Ectodermal cell (in vitro differentiated cells): Measurements from ENCODE around the gene JPH3.
A peak's percentile ranks its signal among the peaks of the same experiment; 100 is the strongest.

Source experiments
- H3K27ac ChIP-seq: 2 replicates; pipeline ENCODE4 v1.7.0; 2013; ENCODE audit warnings: mild to moderate bottlenecking, low read depth, low read length; ENCODE audit not compliant: insufficient read depth, poor library complexity, severe bottlenecking
- H3K27me3 ChIP-seq: 2 replicates; pipeline ENCODE4 v1.7.0; 2013; ENCODE audit warnings: mild to moderate bottlenecking, low read length; ENCODE audit not compliant: insufficient read depth, control insufficient read depth, poor library complexity, severe bottlenecking
- H3K36me3 ChIP-seq: one replicate; pipeline ENCODE4 v1.7.0; 2013; ENCODE audit warnings: low read length; ENCODE audit not compliant: control insufficient read depth, insufficient read depth
- H3K4me1 ChIP-seq: one replicate; pipeline ENCODE4 v1.7.0; 2013; ENCODE audit warnings: low read length; ENCODE audit not compliant: control insufficient read depth, insufficient read depth
- H3K4me3 ChIP-seq: 2 replicates; pipeline ENCODE4 v1.7.0; 2013; ENCODE audit warnings: low read depth, low read length, control low read depth; ENCODE audit not compliant: insufficient read depth
- H3K9me3 ChIP-seq: 2 replicates; pipeline ENCODE4 v1.7.0; 2013; ENCODE audit warnings: mild to moderate bottlenecking, low read length, moderate library complexity; ENCODE audit not compliant: control insufficient read depth
- WGBS, 2 experiments: methylation state at CpG; one replicate each; pipeline ENCODE4 v1.1.7; 2013; ENCODE audit warnings: missing lambda C conversion rate in 2 of 2; 5-methylcytosine and 5-hydroxymethylcytosine counted together

Gene JPH3

GRCh38 chr16:87701505-87701921 is 99.2 kb downstream of the JPH3 start:
- no peak overlapping the region for H3K27ac ChIP-seq
- no peaks in the 10 kb centered on the region for H3K9me3 ChIP-seq
- H3K4me1 ChIP-seq = peaks cover 20% of the 10 kb centered on the region
- H3K27me3 ChIP-seq = no peaks in the 10 kb centered on the region
- no peaks in the 10 kb centered on the region for H3K36me3 ChIP-seq
- H3K4me3 ChIP-seq = no peak overlapping the region
- 92 to 93% methylated on average over 23 of the region's 23 CpGs for WGBS, 2 experiments

- Histone ChIP-seq H3K27ac (no peak overlapping the region), H3K36me3 (no peaks in the 10 kb centered on the region), H3K4me3 (no peak overlapping the region), H3K4me1 (peaks cover 25% of the 10 kb centered on the region), H3K9me3 (no peaks in the 10 kb centered on the region), H3K27me3 (no peaks in the 10 kb centered on the region)
- WGBS, 2 experiments = 77% methylated on average over 19 of the region's 19 CpGs
Measured at GRCh38 chr16:87702325-87702811, 100.1 kb downstream of the JPH3 start.

- H3K4me3 ChIP-seq = no peak overlapping the region
- H3K36me3 ChIP-seq = no peaks in the 10 kb centered on the region
- no peaks in the 10 kb centered on the region for H3K9me3 ChIP-seq
- no peak overlapping the region for H3K27ac ChIP-seq
- peaks cover 25% of the 10 kb centered on the region for H3K4me1 ChIP-seq
- WGBS, 2 experiments = 94 to 97% methylated on average over 26 of the region's 26 CpGs
- H3K27me3 ChIP-seq = no peaks in the 10 kb centered on the region
Measured at GRCh38 chr16:87703071-87703470, 100.8 kb downstream of the JPH3 start.

GRCh38 chr16:87703835-87704375 is 101.6 kb downstream of the JPH3 start:
- Histone ChIP-seq H3K4me3 (no peak overlapping the region), H3K4me1 (peaks cover 25% of the 10 kb centered on the region), H3K27me3 (no peaks in the 10 kb centered on the region), H3K9me3 (no peaks in the 10 kb centered on the region), H3K27ac (no peak overlapping the region), H3K36me3 (no peaks in the 10 kb centered on the region)
- WGBS, 2 experiments = 90 to 93% methylated on average over 29 of the region's 29 CpGs

GRCh38 chr16:87704754-87705353 is 102.5 kb downstream of the JPH3 start:
- no peak overlapping the region for H3K27ac ChIP-seq
- 89 to 90% methylated on average over 34 of the region's 34 CpGs for WGBS, 2 experiments

GRCh38 chr16:87705771-87706277 is 103.5 kb downstream of the JPH3 start:
- WGBS, 2 experiments = 50 to 68% methylated on average over 31 of the region's 31 CpGs
- peaks cover 25% of the 10 kb centered on the region for H3K4me1 ChIP-seq
- peak overlapping the region; percentile 20 for H3K27ac ChIP-seq
- H3K36me3 ChIP-seq = peaks cover 5% of the 10 kb centered on the region
- no peaks in the 10 kb centered on the region for H3K27me3 ChIP-seq
- H3K9me3 ChIP-seq = no peaks in the 10 kb centered on the region
- no peak overlapping the region for H3K4me3 ChIP-seq

More at GRCh38 chr16:87704754-87705353, 102.5 kb downstream of the JPH3 start:
- Histone ChIP-seq H3K4me3 (no peak overlapping the region), H3K36me3 (peaks cover 3% of the 10 kb centered on the region), H3K27me3 (no peaks in the 10 kb centered on the region), H3K9me3 (no peaks in the 10 kb centered on the region), H3K4me1 (peaks cover 25% of the 10 kb centered on the region)

- H3K27ac ChIP-seq = no peak overlapping the region
- peaks cover 6% of the 10 kb centered on the region for H3K36me3 ChIP-seq
- no peaks in the 10 kb centered on the region for H3K27me3 ChIP-seq
- peaks cover 25% of the 10 kb centered on the region for H3K4me1 ChIP-seq
- 77 to 83% methylated on average over 28 of the region's 28 CpGs for WGBS, 2 experiments
- H3K4me3 ChIP-seq = no peak overlapping the region
- H3K9me3 ChIP-seq = no peaks in the 10 kb centered on the region
Measured at GRCh38 chr16:87706278-87707000, 104.1 kb downstream of the JPH3 start.

- no peak overlapping the region for H3K27ac ChIP-seq
- 83 to 86% methylated on average over 17 of the region's 17 CpGs for WGBS, 2 experiments
Measured at GRCh38 chr16:87707097-87707496, 104.8 kb downstream of the JPH3 start.

GRCh38 chr16:87707714-87708580 is 105.6 kb downstream of the JPH3 start:
- Histone ChIP-seq H3K36me3 (peaks cover 6% of the 10 kb centered on the region), H3K4me1 (peaks cover 25% of the 10 kb centered on the region), H3K27me3 (no peaks in the 10 kb centered on the region), H3K4me3 (no peak overlapping the region), H3K27ac (no peak overlapping the region), H3K9me3 (no peaks in the 10 kb centered on the region)
- 93 to 94% methylated on average over 45 of the region's 45 CpGs for WGBS, 2 experiments

More at GRCh38 chr16:87707097-87707496, 104.8 kb downstream of the JPH3 start:
- peaks cover 25% of the 10 kb centered on the region for H3K4me1 ChIP-seq
- no peaks in the 10 kb centered on the region for H3K27me3 ChIP-seq
- no peak overlapping the region for H3K4me3 ChIP-seq
- no peaks in the 10 kb centered on the region for H3K9me3 ChIP-seq
- peaks cover 6% of the 10 kb centered on the region for H3K36me3 ChIP-seq
